ENCODE measurements around the gene ARHGAP25.

- TF ChIP-seq GATA2 (IDR thresholded peaks at IDR 0.05; ENCODE audit: low read depth, low read length) (no peak), GATA3 (IDR thresholded peaks at IDR 0.05; ENCODE audit: low read depth, low read length) (no peak)
These were observed 13.3 kb downstream of the ARHGAP25 start for GRCh38 chr2:68747900-68748299.

Data from SH-SY5Y (cell line).